Neural progenitor cell (in vitro differentiated cells): ENCODE data around the gene METTL25B.

ENCODE experiments used
- CTCF ChIP-seq: fragments of 200-600 bp; sonication (generic); IDR thresholded peaks from 2 replicates; pipeline ENCODE4 v1.5.1; 2017; ENCODE audit warnings: antibody characterized with exemption, mild to moderate bottlenecking
- EZH2 ChIP-seq: fragments of 200-600 bp; sonication (generic); IDR thresholded peaks from 2 replicates; pipeline ENCODE4 v1.6.1; 2017; ENCODE audit warnings: antibody characterized with exemption, mild to moderate bottlenecking, moderate library complexity
- EZH2phosphoT487 ChIP-seq: fragments of 200-600 bp; sonication (generic); IDR thresholded peaks from 2 replicates; pipeline ENCODE4 v1.6.1; 2017; ENCODE audit warnings: antibody characterized with exemption

GRCh38 chr1:156756355-156756754 lies 28.1 kb downstream of the METTL25B start:
- no peak for TF ChIP-seq CTCF
- no peak for TF ChIP-seq EZH2
- no peak for TF ChIP-seq EZH2phosphoT487
